Thymus (tissue), 11 donors: ENCODE results near the gene KIAA1755. TPM values are rescaled to one million over a fixed set of nuclear protein-coding genes. Genes with fewer than 3 reads are reported as not detected.

Source experiments
- DNase-seq, 9 donors: peaks; one replicate each; pipeline ENCODE4 v3.0.0-alpha.2; 2013; ENCODE audit warnings: low spot score in 9 of 9, low read depth in 6 of 9, missing footprints in 1 of 9
- H3K27ac ChIP-seq, 2 donors: one replicate each; pipeline ENCODE4 v1.5.1; 2013; ENCODE audit warnings: control low read depth in 1 of 2, low read depth in 1 of 2, low read length in 1 of 2, mild to moderate bottlenecking in 1 of 2, moderate library complexity in 1 of 2
- H3K27me3 ChIP-seq, 2 donors: one replicate each; pipeline ENCODE4 v1.5.1; 2013; ENCODE audit warnings: low read length in 1 of 2; ENCODE audit not compliant: control insufficient read depth in 2 of 2, insufficient read depth in 1 of 2
- H3K36me3 ChIP-seq, 2 donors: one replicate each; pipeline ENCODE4 v1.5.1; 2013; ENCODE audit warnings: low read length in 1 of 2, mild to moderate bottlenecking in 1 of 2, moderate library complexity in 1 of 2; ENCODE audit not compliant: control insufficient read depth in 2 of 2, insufficient read depth in 2 of 2
- H3K4me1 ChIP-seq, 2 donors: one replicate each; pipeline ENCODE4 v1.5.1; 2013; ENCODE audit warnings: low read length in 2 of 2; ENCODE audit not compliant: control insufficient read depth in 2 of 2, insufficient read depth in 2 of 2
- H3K4me3 ChIP-seq, 2 donors: one replicate each; pipeline ENCODE4 v1.5.1; 2013; ENCODE audit warnings: low read length in 2 of 2, control low read depth in 1 of 2, mild to moderate bottlenecking in 1 of 2
- H3K9me3 ChIP-seq, 2 donors: one replicate each; pipeline ENCODE4 v1.5.1; 2013; ENCODE audit warnings: low read length in 1 of 2, mild to moderate bottlenecking in 1 of 2; ENCODE audit not compliant: control insufficient read depth in 2 of 2, insufficient read depth in 1 of 2
- WGBS: extraction: QIAGEN DNeasy Blood & Tissue Kit; methylation state at CpG from one replicate; pipeline ENCODE4 v1.1.7; 2013; 5-methylcytosine and 5-hydroxymethylcytosine counted together
- polyA plus RNA-seq: library from polyadenylated mRNA; stranded (reverse); fragments of 200-250 nt; gene quantifications from one replicate; pipeline ENCODE4 v1.2.3, GENCODE V29; 2013
- total RNA-seq: library from RNA; stranded (reverse); fragments of 120-200 nt; gene quantifications from one replicate; pipeline ENCODE4 v1.2.4, GENCODE V29; 2013
- donor health status: healthy.

The KIAA1755 gene
- total and polyA plus RNA-seq, 2 donors = 0.66 to 5.5 TPM

GRCh38 chr20:38165966-38166702, 94.4 kb downstream of the KIAA1755 start:
- no peak for DNase-seq
- no peak overlapping the region for H3K4me3 ChIP-seq
- H3K27me3 ChIP-seq = peaks cover 3 to 26% of the 10 kb centered on the region in 2 donors
- H3K4me1 ChIP-seq = peaks cover 0 to 5% of the 10 kb centered on the region in 2 donors
- no peaks in the 10 kb centered on the region for H3K9me3 ChIP-seq
- 93% methylated on average over 11 of the region's 11 CpGs for WGBS
- H3K27ac ChIP-seq = peak overlapping the region in 1 of 2 donors; percentile 10
- no peaks in the 10 kb centered on the region for H3K36me3 ChIP-seq

- H3K27ac ChIP-seq = peak within 1 kb of the TSS in 1 of 2 donors; percentile 8
- peaks cover 3 to 26% of the 10 kb centered on the region in 2 donors for H3K27me3 ChIP-seq
- no peaks in the 10 kb centered on the region for H3K36me3 ChIP-seq
- H3K4me3 ChIP-seq = no peak within 1 kb of the TSS
- WGBS = 14% methylated on average over 46 of the region's 46 CpGs
- peaks cover 0 to 5% of the 10 kb centered on the region in 2 donors for H3K4me1 ChIP-seq
- H3K9me3 ChIP-seq = no peaks in the 10 kb centered on the region
- DNase-seq = peak in 4 of 9 donors; percentile 9 to 16 (median 14)
These were observed 95.2 kb downstream of the KIAA1755 start, which contains the start of gene TGM2 for GRCh38 chr20:38165089-38165965. Gene TGM2 (minus strand): TSS chr20:38165270. CDS start chr20:38165198, 72 bp downstream.

DNA sequence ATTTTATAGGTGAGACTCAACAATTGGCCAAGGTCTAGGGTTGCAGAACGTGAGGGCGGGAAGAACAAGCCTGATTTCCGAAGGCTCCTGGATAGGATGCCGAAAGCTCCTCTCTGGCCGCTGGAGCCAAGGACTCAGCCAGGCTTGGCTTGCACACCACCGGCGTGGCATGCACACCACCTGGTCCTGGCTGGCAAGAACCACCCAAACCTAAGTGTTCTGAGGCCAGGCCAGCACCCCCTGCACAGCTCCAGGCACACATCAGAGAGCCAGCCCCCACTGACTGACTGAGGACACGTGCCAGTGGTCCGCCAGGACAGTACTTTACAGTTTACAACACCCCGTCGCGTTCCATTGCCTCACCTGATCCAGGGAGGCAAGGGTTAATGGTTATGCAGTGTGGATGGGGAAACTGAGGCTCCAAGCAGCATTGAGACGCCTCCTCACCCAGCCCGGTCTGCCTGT, 95.9 kb downstream of the KIAA1755 start:
- no peaks in the 10 kb centered on the region for H3K36me3 ChIP-seq
- H3K27ac ChIP-seq = peak overlapping the region in 1 of 2 donors; percentile 8
- no peak for DNase-seq
- H3K4me1 ChIP-seq = peaks cover 0 to 5% of the 10 kb centered on the region in 2 donors
- H3K9me3 ChIP-seq = no peaks in the 10 kb centered on the region
- 82% methylated on average over 14 of the region's 14 CpGs for WGBS
- H3K4me3 ChIP-seq = no peak overlapping the region
- H3K27me3 ChIP-seq = peaks cover 3 to 26% of the 10 kb centered on the region in 2 donors

- H3K36me3 ChIP-seq = no peaks in the 10 kb centered on the region
- 98% methylated on average over 5 of the region's 5 CpGs for WGBS
- DNase-seq = no peak
- H3K27me3 ChIP-seq = peaks cover 3 to 26% of the 10 kb centered on the region in 2 donors
- H3K4me3 ChIP-seq = no peak overlapping the region
- peaks cover 0 to 5% of the 10 kb centered on the region in 2 donors for H3K4me1 ChIP-seq
- no peaks in the 10 kb centered on the region for H3K9me3 ChIP-seq
- H3K27ac ChIP-seq = no peak overlapping the region
These were observed 96.5 kb downstream of the KIAA1755 start for GRCh38 chr20:38164069-38164468.

- 87% methylated on average over 15 of the region's 15 CpGs for WGBS
- DNase-seq = no peak
- Histone ChIP-seq H3K4me1 (peaks cover 0 to 3% of the 10 kb centered on the region in 2 donors), H3K27ac (no peak overlapping the region), H3K27me3 (peaks cover 3 to 26% of the 10 kb centered on the region in 2 donors), H3K4me3 (no peak overlapping the region), H3K9me3 (no peaks in the 10 kb centered on the region), H3K36me3 (no peaks in the 10 kb centered on the region)
These were observed 97.4 kb downstream of the KIAA1755 start for GRCh38 chr20:38162878-38163875.

DNA sequence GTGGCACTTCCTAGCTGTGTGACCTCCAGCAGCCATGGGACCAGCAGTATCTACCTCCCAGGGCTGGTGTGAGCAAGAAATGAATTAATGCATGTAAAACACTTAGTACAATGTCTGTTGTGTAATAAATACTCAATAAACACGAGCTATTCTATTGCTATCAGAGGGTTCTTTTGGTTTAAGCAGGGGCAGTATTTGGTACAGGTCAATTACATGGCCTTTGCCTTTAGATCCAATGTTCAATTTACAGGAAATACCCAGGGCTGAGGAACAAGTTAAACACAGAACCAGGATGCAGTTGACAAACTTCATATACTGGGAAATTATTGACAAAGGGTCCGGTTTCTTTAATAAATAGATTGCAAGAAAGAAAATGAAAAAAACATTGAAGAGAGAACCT, 98.4 kb downstream of the KIAA1755 start:
- H3K9me3 ChIP-seq = no peaks in the 10 kb centered on the region
- no peak for DNase-seq
- 87% methylated on average over 2 of the region's 2 CpGs for WGBS
- no peaks in the 10 kb centered on the region for H3K36me3 ChIP-seq
- H3K4me3 ChIP-seq = no peak overlapping the region
- H3K4me1 ChIP-seq = peaks cover 0 to 3% of the 10 kb centered on the region in 2 donors
- peaks cover 3 to 26% of the 10 kb centered on the region in 2 donors for H3K27me3 ChIP-seq
- no peak overlapping the region for H3K27ac ChIP-seq

DNA sequence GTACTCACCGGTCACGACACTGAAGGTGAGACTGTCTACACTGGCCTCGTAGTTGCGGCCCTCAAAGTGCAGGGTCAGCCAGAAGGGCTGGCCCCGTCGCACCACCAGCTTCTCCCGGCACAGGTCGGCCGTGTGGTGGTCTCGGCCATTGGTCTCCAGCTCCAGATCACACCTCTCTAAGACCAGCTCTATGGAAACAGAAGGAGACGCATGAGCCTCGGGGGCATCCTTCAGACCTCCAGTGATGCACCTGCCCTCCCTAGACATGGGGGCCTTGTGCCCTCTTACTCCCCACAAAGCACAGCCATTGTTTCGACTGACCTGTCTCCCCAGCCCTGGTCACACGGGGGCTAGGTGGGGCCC, 99.1 kb downstream of the KIAA1755 start:
- H3K9me3 ChIP-seq = no peaks in the 10 kb centered on the region
- no peak for DNase-seq
- peaks cover 3 to 26% of the 10 kb centered on the region in 2 donors for H3K27me3 ChIP-seq
- no peak overlapping the region for H3K27ac ChIP-seq
- no peaks in the 10 kb centered on the region for H3K36me3 ChIP-seq
- no peak overlapping the region for H3K4me3 ChIP-seq
- 95% methylated on average over 14 of the region's 14 CpGs for WGBS
- peaks cover 0 to 3% of the 10 kb centered on the region in 2 donors for H3K4me1 ChIP-seq
